ENCODE measurements around the gene DGKI. TPM values are rescaled to one million over a fixed set of nuclear protein-coding genes. Genes with fewer than 3 reads are reported as not detected.

Gene DGKI
- total RNA-seq, 4 donors from 2014 or later, result 0.02 to 1.8 (median 0.07) TPM; not detected in 1

- intact Hi-C loops (cut with DNase I; ENCODE audit: low total_unique reads), result loop anchor here (1.0 to 5.0 kb wide), 2 partner anchors 243 to 356 kb away; no protein-coding TSS in a partner anchor
- no peak overlapping the region for H3K27ac ChIP-seq
Observed at GRCh38 chr7:137656227-137656849, 190.4 kb downstream of the DGKI start.

GRCh38 chr7:137655804-137656203, 191.0 kb downstream of the DGKI start:
- Histone ChIP-seq H3K4me3 (no peak overlapping the region), H3K9me3 (no peaks in the 10 kb centered on the region), H3K27me3 (no peaks in the 10 kb centered on the region), H3K27ac (no peak overlapping the region), H3K36me3 (no peaks in the 10 kb centered on the region), H3K4me1 (peaks cover 0 to 8% of the 10 kb centered on the region in 2 donors)
- TF ChIP-seq POLR2A (IDR thresholded peaks at IDR 0.05), result no peak
- ATAC-seq, result no peak
- DNase-seq, result no peak
- intact Hi-C loops (cut with DNase I; ENCODE audit: low total_unique reads) (loop anchor here (1.0 to 5.0 kb wide), 2 partner anchors 243 to 356 kb away; no protein-coding TSS in a partner anchor), in situ Hi-C loops (cut with MboI; ENCODE audit: low sequenced_read_pairs in 4 of 4) (loop anchor here (5.0 to 25.0 kb wide), 3 partner anchors 241 to 359 kb away; partner anchors contain the start of gene CREB3L2 (in 2 of the 4))

More at GRCh38 chr7:137656227-137656849, 190.4 kb downstream of the DGKI start:
- Histone ChIP-seq H3K36me3 (no peaks in the 10 kb centered on the region), H3K4me1 (peaks cover 0 to 8% of the 10 kb centered on the region in 2 donors), H3K27me3 (no peaks in the 10 kb centered on the region), H3K4me3 (no peak overlapping the region), H3K9me3 (no peaks in the 10 kb centered on the region)
- in situ Hi-C loops (cut with MboI; ENCODE audit: low sequenced_read_pairs in 4 of 4), result loop anchor here (5.0 to 25.0 kb wide), 3 partner anchors 241 to 358 kb away; partner anchors contain the start of gene CREB3L2 (in 2 of the 4)
- ATAC-seq (peak; percentile 66 to 70), DNase-seq (peak; percentile 26 to 49)
- TF ChIP-seq POLR2A (IDR thresholded peaks at IDR 0.05) (no peak), CTCF (IDR thresholded peaks at IDR 0.05 in 4 of 5, conservative IDR thresholded peaks at IDR 0.05 in 1 of 5) (peak; percentile 44 to 74 (median 53))

GRCh38 chr7:137652721-137653120, 194.1 kb downstream of the DGKI start:
- DNase-seq (no peak), ATAC-seq (no peak)
- in situ Hi-C loops (cut with MboI; ENCODE audit: low sequenced_read_pairs in 4 of 4) (loop anchor here (5.0 to 25.0 kb wide), 4 partner anchors 250 to 362 kb away; partner anchors contain the start of gene CREB3L2 (in 2 of the 4)), intact Hi-C loops (cut with DNase I; ENCODE audit: low total_unique reads) (no loop called here)
- Histone ChIP-seq H3K27me3 (no peaks in the 10 kb centered on the region), H3K36me3 (no peaks in the 10 kb centered on the region), H3K4me1 (peaks cover 0 to 8% of the 10 kb centered on the region in 2 donors), H3K27ac (no peak overlapping the region), H3K4me3 (no peak overlapping the region), H3K9me3 (no peaks in the 10 kb centered on the region)
- no peak for TF ChIP-seq CTCF (IDR thresholded peaks at IDR 0.05 in 4 of 5, conservative IDR thresholded peaks at IDR 0.05 in 1 of 5)
- TF ChIP-seq POLR2A (IDR thresholded peaks at IDR 0.05), result no peak

GRCh38 chr7:137647905-137648565, 198.7 kb downstream of the DGKI start:
- Histone ChIP-seq H3K4me1 (no peaks in the 10 kb centered on the region), H3K27ac (no peak overlapping the region), H3K27me3 (no peaks in the 10 kb centered on the region), H3K36me3 (no peaks in the 10 kb centered on the region), H3K9me3 (no peaks in the 10 kb centered on the region), H3K4me3 (no peak overlapping the region)
- TF ChIP-seq CTCF (IDR thresholded peaks at IDR 0.05 in 4 of 5, conservative IDR thresholded peaks at IDR 0.05 in 1 of 5), result no peak
- no peak for TF ChIP-seq POLR2A (IDR thresholded peaks at IDR 0.05)
- in situ Hi-C loops (cut with MboI; ENCODE audit: low sequenced_read_pairs in 4 of 4) (no loop called here), intact Hi-C loops (cut with DNase I; ENCODE audit: low total_unique reads) (no loop called here)
- ATAC-seq (no peak), DNase-seq (no peak)

- H3K4me3 ChIP-seq, result no peak overlapping the region
- no peak overlapping the region for H3K27ac ChIP-seq
- ATAC-seq (no peak), DNase-seq (no peak)
- intact Hi-C loops (cut with DNase I; ENCODE audit: low total_unique reads) (no loop called here), in situ Hi-C loops (cut with MboI; ENCODE audit: low sequenced_read_pairs in 4 of 4) (no loop called here)
- no peaks in the 10 kb centered on the region for H3K9me3 ChIP-seq
- H3K27me3 ChIP-seq, result no peaks in the 10 kb centered on the region
- TF ChIP-seq POLR2A (IDR thresholded peaks at IDR 0.05) (no peak), CTCF (IDR thresholded peaks at IDR 0.05 in 4 of 5, conservative IDR thresholded peaks at IDR 0.05 in 1 of 5) (no peak)
- no peaks in the 10 kb centered on the region for H3K4me1 ChIP-seq
- no peaks in the 10 kb centered on the region for H3K36me3 ChIP-seq
Observed at GRCh38 chr7:137642472-137642871, 204.3 kb downstream of the DGKI start.
